Dedifferentiated amniotic fluid mesenchymal stem cell (primary cell): ENCODE data around the gene RECQL.
A peak's percentile ranks its signal among the peaks of the same experiment; 100 is the strongest.

Source experiments
- DNase-seq: peaks from one replicate; pipeline ENCODE4 v3.0.0-alpha.2; 2016; ENCODE audit errors: extremely low spot score

The RECQL gene, protein sequence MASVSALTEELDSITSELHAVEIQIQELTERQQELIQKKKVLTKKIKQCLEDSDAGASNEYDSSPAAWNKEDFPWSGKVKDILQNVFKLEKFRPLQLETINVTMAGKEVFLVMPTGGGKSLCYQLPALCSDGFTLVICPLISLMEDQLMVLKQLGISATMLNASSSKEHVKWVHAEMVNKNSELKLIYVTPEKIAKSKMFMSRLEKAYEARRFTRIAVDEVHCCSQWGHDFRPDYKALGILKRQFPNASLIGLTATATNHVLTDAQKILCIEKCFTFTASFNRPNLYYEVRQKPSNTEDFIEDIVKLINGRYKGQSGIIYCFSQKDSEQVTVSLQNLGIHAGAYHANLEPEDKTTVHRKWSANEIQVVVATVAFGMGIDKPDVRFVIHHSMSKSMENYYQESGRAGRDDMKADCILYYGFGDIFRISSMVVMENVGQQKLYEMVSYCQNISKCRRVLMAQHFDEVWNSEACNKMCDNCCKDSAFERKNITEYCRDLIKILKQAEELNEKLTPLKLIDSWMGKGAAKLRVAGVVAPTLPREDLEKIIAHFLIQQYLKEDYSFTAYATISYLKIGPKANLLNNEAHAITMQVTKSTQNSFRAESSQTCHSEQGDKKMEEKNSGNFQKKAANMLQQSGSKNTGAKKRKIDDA

GRCh38 chr12:21501258-21502163, at the start of gene RECQL, which contains the start of gene GOLT1B:
Gene RECQL, minus strand, starts transcription at chr12:21501635. Its CDS starts 2,065 bp downstream, at chr12:21499570.
Gene GOLT1B, plus strand, starts transcription at chr12:21501789. Its CDS starts 135 bp downstream, at chr12:21501924.
- peak; percentile 99 for DNase-seq

DNA sequence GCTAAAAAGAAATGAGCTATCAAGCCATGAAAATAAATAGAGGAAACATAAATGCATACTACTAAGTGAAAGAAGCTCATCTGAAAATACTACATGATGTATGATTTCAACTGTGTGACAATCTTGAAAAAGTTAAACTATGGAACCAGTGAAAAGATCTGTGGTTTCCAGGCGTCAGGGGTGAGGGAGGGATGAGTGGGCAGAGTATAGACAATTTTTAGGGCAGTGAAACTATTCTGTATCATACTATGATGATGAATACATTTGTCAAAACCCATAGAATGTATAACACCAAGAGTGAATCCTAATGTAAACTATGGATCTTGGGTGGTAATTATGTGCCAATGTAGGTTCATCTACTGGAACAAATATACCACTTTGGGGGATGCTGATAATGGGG, 46.0 kb upstream of the RECQL start:
- no peak for DNase-seq

DNA sequence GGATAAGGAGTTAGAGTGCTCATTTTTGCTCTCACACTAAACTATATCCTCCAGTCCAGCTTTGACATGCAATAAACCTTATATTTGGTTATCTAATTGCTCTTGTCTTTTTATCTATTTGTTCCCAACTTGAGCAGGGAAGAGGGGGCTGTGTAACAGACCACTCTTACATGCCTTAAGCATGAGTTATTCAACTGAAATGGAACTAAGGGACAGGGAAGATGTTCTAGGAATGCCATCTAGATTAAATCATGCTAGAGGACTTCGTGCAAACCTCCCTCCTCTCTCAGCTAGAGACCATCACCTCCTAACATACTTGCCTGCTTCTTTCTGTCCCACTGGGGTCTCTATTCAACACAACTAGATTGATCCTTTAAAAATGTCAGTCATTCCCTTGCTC, 45.3 kb upstream of the RECQL start:
- DNase-seq = no peak

- DNase-seq = no peak
These were observed 44.1 kb upstream of the RECQL start for GRCh38 chr12:21545557-21545956.

DNA sequence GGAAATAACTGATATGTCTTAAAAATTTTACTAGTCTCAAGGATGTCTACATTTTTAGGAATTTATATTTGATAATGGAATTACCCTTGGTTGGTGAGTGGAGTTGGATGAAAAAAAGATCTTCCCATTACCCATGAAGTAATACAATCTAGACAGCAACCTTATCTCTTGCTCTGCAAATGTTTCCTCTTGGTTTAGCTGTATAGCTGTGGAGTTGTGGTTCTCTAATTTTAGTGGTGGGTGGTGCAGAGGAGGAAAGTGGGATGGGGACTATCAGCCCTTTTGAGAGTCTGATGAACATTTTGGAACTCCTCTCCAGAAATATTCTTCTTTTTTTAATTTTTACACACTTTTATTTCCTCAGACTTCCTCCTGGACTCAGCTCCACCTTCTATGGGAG, 41.7 kb upstream of the RECQL start:
- DNase-seq = no peak

DNA sequence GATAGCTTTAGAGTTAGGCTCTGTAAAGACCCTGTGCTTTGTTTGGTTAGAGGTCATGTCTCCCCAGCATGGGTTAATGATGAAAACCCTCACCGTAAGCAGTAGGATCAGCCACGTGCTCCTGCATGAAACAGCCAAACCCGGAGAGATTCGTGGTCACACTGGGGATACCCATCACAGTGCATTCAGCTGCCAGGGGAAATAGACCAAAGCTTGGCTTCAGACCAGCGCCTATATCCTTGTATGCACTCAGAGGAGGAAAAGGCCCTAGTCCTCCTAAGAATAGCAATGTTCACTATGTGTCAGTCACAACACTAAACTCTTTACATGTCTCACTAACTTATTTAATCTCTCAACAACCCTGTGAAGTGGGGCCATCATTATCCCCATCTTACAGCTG, 41.0 kb upstream of the RECQL start:
- DNase-seq = no peak

DNA sequence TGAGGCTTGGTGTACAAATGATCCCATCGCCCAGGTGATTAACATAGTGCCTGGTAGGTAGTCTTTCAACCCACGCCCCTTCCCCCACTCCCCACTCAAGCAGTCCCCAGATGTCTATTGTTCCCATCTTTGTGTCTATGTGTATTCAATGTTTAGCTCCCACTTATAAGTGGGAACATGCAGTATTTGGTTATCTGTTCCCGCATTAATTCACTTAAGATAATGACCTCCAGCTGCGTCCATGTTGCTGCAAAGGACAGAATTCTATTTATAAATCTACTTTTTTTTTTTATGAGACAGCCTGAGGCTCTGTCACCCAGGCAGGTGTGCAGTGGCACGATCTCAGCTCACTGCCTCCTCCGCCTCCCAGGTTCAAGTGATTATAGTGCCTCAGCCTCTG, 40.3 kb upstream of the RECQL start:
- DNase-seq = no peak

DNA sequence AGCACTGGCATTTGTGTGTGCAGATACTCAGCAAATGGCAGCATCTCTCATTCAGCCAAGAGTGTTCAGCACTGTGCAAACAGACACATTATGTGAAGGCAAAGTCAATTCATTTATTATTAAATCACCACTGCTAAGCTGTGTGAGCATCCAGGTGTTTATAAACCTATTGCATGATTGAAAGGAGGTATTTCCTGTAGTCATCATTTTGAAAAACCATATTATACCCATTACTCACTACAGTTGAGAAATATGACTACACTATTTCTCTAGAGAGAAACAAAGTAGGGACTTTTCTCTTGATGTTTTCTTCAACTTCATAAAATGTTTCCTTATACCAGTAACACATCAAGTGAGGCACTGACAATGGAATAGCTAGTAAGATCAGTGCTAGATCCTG, 38.4 kb upstream of the RECQL start:
- no peak for DNase-seq

DNA sequence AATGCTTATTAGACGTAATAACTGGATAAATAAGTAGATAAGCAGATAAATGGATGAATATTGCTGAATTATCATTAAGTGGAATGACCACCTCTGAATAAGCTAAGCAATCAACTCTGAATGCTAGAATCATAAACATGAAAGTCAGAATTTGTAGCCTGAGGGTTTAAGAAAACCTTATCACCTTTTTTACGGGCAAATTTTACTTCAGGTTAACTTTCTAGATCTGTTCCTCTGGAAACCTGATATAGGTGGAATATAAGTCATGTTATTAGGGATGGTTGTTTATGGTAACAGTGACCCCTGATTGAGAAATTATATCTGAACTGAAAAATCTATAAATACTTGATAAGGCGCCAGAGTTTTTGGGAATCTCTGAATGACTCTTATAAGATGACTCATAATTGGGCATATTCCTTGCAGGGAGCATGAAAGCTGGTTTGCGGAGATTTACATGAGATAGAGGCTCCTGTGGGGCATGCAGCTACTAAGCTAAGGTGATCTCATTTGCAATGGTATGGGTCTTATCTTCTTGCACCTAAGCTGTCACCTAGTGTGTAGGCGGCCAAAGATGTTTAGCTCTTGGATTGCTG, 36.7 kb upstream of the RECQL start:
- no peak for DNase-seq

GRCh38 chr12:21529456-21529855, 28.0 kb upstream of the RECQL start:
- no peak for DNase-seq

GRCh38 chr12:21528953-21529352, 27.5 kb upstream of the RECQL start:
- DNase-seq = no peak

GRCh38 chr12:21527451-21528180, 26.2 kb upstream of the RECQL start:
- DNase-seq = peak; percentile 46

DNA sequence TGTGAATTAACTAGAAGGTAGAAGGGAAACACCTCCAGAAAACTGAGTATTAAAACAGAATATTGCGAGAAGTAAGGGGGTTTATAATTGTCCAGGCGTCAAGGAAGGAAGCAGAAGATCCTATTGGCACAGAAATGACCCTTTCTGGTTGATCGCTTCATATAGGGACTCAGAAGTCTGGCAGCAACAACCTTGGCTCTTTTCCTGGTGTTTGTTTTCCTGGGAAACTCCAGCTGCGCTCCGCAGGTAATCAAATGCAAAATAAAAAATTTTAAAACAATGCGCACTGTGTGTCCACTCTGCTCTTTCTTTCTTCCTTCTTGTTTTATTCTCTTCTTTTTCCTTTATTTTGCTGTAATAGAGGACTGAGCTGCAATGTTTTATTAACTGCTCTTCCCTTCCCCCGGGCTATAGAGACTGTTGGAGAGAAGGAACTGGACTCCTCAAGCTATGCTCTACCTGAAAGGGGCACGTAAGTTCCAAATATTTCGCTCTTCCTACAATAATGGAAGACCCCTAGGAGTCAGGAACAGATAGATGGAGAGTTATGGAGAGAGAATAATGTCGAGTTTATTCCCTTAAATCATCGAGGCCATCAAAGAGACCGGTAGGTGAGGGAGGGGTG, 25.4 kb upstream of the RECQL start:
- no peak for DNase-seq

DNA sequence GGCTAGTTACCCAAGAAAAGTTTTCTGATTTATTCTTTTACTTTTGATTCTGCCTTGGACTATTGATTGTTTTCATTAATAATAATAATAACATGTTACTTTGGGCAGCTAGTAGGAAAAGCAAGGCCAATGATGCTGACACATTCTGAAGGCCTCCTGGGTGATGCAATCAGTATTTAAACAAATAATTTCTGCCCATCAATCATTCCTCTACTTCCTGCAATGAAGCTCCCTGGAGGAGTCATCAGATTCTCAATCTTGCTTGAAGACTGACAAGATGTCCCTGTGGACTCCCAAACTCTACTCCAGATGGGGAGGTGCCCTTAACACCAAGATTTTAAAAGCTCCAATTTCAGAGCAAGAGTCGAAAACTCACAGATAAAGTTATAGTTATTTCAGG, 24.6 kb upstream of the RECQL start, which contains the start of gene SPX:
Gene SPX (plus strand): TSS at position 244 of the 400 bp plus-strand sequence. CDS start 177 bp downstream, outside the sequence.
- DNase-seq = no peak

GRCh38 chr12:21523148-21523547, 21.7 kb upstream of the RECQL start:
- no peak for DNase-seq

DNA sequence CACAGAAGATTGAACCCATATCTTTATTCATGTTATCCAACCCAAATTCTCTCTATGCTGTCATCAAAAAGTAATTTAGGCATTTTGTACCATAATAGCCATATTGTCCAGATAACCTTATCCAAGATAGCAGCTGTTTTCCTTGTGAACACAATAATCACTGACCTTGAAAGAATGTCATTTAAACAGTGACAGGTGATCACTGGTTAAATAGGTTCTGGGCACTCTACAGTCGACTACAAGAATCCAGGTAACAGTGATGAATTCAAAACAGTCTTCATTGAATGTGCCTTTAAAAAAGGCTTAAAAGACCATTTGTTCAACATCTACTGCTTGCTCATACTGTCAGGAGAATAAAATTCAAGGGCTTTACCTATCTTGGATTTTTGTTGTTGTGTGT, 20.1 kb upstream of the RECQL start:
- DNase-seq = no peak

GRCh38 chr12:21518451-21518850, 17.0 kb upstream of the RECQL start:
- DNase-seq = no peak

DNA sequence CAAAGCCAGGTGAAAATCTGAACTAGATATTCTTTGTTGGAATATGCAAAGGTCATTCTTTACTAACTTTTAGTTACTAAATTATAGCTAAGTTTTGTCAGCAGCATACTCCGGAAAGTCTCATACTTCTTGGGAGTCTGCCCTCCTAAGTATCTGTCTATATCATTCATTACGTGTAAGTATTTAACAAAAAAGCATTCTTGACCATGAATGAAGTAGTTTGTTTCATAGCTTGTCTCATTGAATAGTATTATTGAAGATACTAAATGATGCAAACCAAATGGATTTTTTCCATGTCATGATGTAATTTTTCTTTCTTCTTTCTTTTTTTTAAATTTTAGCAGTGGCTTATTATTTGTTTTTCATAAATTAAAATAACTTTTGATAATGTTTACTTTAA, 14.8 kb upstream of the RECQL start:
- DNase-seq = no peak

GRCh38 chr12:21509768-21510167, 8.3 kb upstream of the RECQL start:
- DNase-seq = no peak

DNA sequence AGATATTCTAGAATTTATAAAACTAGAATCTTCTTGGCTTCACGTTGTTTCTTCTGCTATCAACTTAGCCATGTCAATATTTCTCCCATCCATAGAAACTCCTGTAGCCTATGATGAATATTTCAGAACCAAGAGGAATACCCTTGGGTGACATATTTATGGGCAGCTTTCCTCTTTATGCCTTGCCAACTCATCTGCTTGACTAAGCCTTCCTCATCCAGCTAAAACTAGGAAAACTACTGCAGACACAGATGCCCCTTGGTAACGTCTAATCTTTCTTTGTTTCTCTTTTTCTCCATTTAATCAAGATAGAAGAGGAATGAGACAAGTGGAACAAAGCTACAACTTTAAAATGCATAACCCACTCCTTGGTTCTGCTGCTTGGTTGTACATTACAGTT, 6.4 kb upstream of the RECQL start:
- no peak for DNase-seq

DNA sequence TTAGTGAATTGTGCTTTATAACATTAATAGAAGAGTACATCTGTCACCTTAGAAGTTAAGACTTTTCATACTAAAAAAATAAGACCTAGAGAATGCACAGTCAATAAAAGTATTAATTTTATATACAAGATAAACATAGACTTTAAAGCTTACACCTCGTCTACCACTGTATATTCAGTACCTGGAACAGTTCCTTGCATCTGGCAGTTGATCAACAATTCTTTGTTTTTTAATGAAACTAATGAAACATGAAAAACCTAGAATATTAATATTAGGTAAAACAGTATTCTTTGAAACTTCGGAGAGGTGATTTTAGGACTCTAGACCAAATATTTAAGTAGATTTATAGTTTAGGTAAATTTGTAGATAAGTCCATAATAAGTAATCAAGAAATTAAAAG, 4.5 kb upstream of the RECQL start:
- no peak for DNase-seq
